Activated CD4-positive, alpha-beta T cell treated with anti-CD3 and anti-CD28 coated beads for 48 hours (primary cell): ENCODE measurements around the gene KCNS3.
"Not testable (repeated sequence)": the region's sequence is repeated elsewhere in the genome, so short reads cannot be mapped to it uniquely, and the experiment has no call there.

Experiments used
- DNase-seq: peaks from one replicate; pipeline ENCODE4 v3.0.0-alpha.2; 2020

The KCNS3 gene

DNA sequence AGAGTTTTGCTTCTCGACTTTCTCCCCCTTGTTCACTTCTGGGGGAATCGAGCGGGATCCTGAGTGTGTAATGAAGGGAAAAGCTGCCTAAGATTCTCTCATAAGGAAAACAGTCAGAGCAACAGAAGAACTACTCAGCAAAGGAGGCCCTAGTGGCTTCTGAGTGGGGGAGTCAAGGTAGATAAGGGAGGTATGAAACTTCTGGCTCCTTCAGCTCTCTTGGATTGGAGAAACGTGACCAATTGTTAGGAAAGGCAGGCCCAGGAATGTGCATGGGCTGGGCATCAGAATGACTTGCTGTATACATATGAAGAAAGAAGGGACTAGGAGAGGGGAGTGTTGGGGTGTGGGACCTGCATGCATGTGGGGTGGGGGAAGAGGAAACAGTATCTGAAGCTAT is 73.1 kb downstream of the KCNS3 start:
- no peak for DNase-seq

DNA sequence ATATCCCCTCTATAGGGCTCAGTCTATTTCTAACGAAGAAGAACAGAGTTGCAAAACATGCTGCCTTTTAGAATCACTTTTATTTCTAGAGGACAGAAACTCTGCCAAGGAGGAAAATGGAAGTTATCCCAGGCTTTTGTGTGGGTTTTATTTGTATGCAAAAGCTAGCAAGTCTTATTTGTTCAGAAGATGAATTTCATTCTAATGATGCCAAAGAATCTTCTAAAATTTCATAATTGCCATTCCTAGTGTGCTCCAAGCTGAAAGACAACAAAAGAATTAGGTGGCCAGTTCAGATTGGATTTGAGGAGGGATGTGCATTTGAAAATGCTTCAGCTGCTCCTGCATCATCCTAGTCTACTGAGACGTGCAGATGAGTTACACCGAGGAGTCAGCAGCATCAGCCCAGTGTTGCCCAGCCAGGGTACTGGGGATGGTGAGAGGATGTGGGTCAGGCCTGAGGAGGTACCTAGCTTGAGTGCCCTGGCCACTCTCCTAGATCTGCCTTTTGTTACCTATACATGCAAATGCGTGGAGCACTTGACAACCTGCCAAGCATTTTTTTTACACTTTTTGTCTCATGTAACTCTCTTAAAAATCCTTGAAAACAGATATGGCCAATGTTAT is 80.1 kb downstream of the KCNS3 start:
- no peak for DNase-seq

DNA sequence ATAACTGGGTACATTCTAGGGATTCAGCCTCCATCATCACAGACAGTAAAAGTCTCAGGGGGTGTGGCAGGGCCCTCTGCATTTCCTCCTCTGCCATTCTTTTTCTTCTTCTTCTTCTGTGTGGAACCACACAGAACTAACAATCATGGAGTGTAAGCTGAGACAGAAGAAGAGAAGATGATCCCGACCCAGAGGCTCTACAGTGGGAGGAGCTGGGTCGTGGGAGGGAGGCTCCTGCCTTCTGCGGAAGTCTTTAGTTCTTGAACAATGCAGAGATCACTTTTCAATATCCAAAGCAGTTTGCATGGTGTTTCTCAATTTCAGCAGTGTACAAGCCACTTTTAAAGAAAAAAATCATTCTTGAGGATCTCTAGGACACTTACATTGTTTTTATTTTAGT is 80.9 kb downstream of the KCNS3 start:
- no peak for DNase-seq

DNA sequence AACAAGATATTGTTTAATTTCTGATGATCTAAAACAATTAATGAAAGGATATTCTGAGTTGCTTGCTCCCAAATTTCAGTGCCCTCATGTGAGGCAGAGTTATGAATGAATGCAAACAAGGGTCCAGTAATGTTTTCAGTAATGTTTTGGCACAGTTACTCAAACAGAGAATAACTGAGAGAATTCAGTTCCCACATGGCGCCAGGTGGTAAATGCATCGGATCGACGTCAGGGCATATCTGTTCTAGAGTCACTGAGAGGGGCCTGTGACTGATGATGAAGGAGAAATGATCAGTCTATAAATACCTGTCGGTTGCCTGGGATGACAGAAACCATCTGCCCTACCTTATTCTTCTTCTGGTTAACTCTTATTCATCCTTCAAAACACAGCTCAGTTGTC is 81.4 kb downstream of the KCNS3 start:
- no peak for DNase-seq

- DNase-seq, result no peak
Measured at GRCh38 chr2:17960925-17961324, 82.5 kb downstream of the KCNS3 start.

DNA sequence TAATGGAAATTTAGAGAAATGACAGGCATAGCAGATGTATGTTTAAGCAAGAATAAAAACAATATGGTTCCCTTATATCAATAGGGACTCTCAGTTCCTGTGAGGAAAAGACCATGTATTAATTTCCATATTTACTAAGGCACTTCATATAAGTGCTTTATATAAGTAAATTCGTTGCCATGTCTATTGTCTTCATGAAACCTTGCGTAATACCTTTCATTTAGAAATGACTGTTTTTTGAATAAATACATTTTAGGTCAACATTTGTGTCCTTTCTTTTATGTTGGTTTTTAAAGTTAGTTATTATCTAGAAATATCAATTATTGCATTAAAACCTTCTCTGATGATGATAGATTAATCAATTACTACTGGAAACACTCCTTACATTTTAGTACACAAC is 83.3 kb downstream of the KCNS3 start:
- no peak for DNase-seq

DNA sequence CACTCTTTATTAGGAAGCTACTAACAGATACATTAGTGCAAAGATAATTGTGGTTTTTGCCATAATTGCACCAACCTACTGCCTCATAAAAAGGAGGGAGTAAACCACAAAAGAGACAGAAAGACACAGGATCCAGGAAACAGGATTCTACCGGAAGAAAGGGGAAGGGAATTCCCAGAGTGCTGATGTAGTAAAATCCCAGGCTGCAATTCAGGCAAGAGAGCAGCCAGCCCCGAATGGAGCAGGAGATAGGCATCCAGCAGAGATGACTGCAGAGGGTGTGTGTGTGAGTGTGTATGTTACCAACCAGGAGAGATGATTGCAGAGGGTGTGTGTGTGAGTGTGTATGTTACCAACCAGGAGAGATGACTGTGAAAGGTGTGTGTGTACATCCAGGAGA is 84.4 kb downstream of the KCNS3 start:
- DNase-seq, result no peak

DNA sequence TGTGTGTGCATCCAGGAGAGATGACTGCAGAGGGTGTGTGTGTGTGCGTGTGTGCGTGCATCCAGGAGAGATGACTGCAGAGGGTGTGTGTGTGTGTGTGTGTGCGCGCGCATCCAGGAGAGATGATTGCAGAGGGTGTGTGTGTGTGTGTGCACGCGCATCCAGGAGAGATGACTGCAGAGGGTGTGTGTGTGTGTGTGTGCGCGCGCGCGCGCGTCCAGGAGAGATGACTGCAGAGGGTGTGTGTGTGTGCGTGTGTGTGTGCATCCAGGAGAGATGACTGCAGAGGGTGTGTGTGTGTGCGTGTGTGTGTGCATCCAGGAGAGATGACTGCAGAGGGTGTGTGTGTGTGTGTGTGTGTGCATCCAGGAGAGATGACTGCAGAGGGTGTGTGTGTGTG is 85.1 kb downstream of the KCNS3 start:
- DNase-seq, result not testable (repeated sequence)

- DNase-seq, result no peak
Measured at GRCh38 chr2:17965196-17965595, 86.7 kb downstream of the KCNS3 start.

DNA sequence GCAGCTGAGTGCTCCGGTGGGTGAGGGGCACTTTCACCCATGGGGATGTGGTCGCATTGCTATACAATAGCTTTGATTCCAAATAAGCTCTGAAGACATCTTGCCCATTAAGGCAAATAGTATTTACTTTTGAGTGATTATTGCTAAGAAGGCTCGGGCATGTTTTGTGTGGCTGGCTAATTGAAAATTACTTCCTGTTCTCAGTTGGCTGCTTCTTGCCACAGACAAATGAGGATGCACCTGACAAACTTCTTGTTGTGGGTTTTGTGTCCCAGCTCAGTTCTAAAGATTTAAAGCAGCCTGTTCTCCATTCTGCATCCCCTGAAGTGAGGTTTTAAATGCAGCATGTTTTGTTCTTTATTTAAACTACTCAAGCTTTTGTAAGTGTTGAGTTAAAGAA is 88.3 kb downstream of the KCNS3 start:
- DNase-seq, result no peak

DNA sequence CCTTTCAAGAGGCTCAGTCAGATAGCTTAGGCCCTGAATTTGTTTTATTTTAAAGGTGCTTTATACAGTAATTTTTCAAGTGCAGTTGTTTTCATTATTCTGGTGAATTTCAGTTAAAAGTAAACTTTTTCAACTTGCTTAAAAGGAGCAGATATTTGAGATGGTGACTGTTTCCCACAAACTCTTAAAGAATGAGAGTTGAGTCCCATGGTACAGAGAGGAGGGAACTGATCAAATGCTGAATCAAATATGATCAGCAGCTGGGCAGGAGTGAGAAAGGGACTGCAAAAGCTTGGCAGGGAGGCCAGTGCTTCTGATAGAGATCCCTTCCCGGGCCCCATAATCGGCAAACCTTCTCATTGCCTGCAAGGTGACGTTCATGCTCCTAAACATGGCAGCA is 91.2 kb downstream of the KCNS3 start:
- no peak for DNase-seq

DNA sequence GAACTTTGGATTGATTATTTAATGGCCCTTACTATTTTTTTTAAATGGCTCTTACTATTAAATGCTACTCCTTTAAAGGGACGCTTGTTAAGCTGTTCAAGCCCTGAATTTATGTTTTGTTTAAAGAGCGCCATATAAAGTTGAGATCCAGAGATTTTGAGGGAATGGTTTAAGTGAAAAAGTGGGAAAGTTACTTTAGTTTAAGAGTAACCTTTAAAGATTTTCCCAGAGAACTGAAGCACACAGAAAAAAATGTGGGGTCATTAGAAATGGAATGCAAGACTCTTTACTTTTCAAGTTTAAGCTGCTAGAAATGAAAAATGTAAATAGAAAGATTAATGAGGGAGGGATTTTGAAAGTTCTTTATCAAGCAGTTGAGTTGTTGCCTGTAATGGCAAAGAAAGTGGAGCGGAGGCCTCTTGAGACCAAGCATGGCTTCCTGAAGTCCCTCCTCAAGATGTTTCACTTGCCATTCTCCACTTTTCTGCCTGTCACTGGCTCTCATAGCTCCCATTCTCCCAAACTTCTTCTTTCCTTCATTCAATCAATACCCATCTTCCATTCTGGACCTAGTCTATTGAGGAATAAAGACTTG is 93.2 kb downstream of the KCNS3 start:
- no peak for DNase-seq

GRCh38 chr2:17972991-17973390 is 94.5 kb downstream of the KCNS3 start:
- no peak for DNase-seq

GRCh38 chr2:17975401-17975800 is 96.9 kb downstream of the KCNS3 start:
- no peak for DNase-seq

GRCh38 chr2:17976871-17977746 is 98.6 kb downstream of the KCNS3 start:
- no peak for DNase-seq

- DNase-seq, result no peak
Measured at GRCh38 chr2:17979707-17980106, 101.2 kb downstream of the KCNS3 start.

GRCh38 chr2:17981936-17982335 is 103.5 kb downstream of the KCNS3 start:
- DNase-seq, result no peak
